ENCODE results near the gene MPV17L2. TPM values are rescaled to one million over a fixed set of nuclear protein-coding genes. Genes with fewer than 3 reads are reported as not detected.

MPV17L2 gene
- polyA plus RNA-seq, 2 of the 4 experiments (the other 2 are of a cell fraction), result 8.3 to 13.9 TPM

GRCh38 chr19:18202778-18203407 lies 9.9 kb downstream of the MPV17L2 start (continued):
- TF ChIP-seq FOSL2 (IDR thresholded peaks at IDR 0.05) (no peak), FOSL2 (CRISPR knock-in tag; IDR thresholded peaks at IDR 0.05) (no peak), SMC3 (IDR thresholded peaks at IDR 0.05) (peak; percentile 37; the same call in 1 of the 3 replicates), KDM1A (IDR thresholded peaks at IDR 0.05; ENCODE audit: low read depth) (no peak)

GRCh38 chr19:18203408-18203862 lies 10.4 kb downstream of the MPV17L2 start:
- ChIA-PET CTCF (interaction anchor here (0.8 to 8.9 kb wide), 4 partner anchors 11 to 208 kb away, joined by 3 to 86 read pairs (median 12); partner anchors contain the start of gene MPV17L2), POLR2A (interaction anchor here (1.0 to 2.0 kb wide), 5 partner anchors 11 to 183 kb away, joined by 3 to 14 read pairs (median 5); partner anchors contain the start of genes GDF15, JUND and MPV17L2)
- H3K4me1 ChIP-seq, result peaks cover 10% of the 10 kb centered on the region; the same call in 2 of the 3 replicates
- peak overlapping the region; percentile 84 for H3K4me2 ChIP-seq
- H3K4me3 ChIP-seq, result peak overlapping the region; percentile 57
- ATAC-seq (peak; percentile 33 to 36), FAIRE-seq (no peak), DNase-seq (ENCODE audit: low read depth in 1 of 2, low spot score in 1 of 2) (no peak)
- WGBS (ENCODE audit: missing lambda C conversion rate), result 0% methylated on average over 6 of the region's 38 CpGs
- TF ChIP-seq RCOR1 (IDR thresholded peaks at IDR 0.05; ENCODE audit: low read depth, low read length) (no peak), MAFK (IDR thresholded peaks at IDR 0.05; ENCODE audit: partially characterized antibody) (no peak), ZSCAN20 (CRISPR knock-in tag; IDR thresholded peaks at IDR 0.05) (no peak), GATA3 (IDR thresholded peaks at IDR 0.05; ENCODE audit: borderline replicate concordance) (no peak)
- H3K9me3 ChIP-seq, result no peaks in the 10 kb centered on the region
- H3K27ac ChIP-seq, result peak overlapping the region in 1 of 2 experiments; percentile 73; a peak in 3 of 6 replicates

GRCh38 chr19:18203863-18204393 lies 10.9 kb downstream of the MPV17L2 start, which contains the start of gene RAB3A:
Gene RAB3A (minus strand): TSS chr19:18204042. CDS start chr19:18202740, 1,302 bp downstream.
- peak within 1 kb of the TSS; percentile 57 for H3K4me3 ChIP-seq
- no peak for TF ChIP-seq FOSB (CRISPR knock-in tag; IDR thresholded peaks at IDR 0.05)
- TF ChIP-seq FOSL2 (IDR thresholded peaks at IDR 0.05), result no peak
- no peak for TF ChIP-seq FOSL2 (CRISPR knock-in tag; IDR thresholded peaks at IDR 0.05)
- TF ChIP-seq EP300 (IDR thresholded peaks at IDR 0.05), result no peak
- no peak for TF ChIP-seq HOXB5 (CRISPR knock-in tag; IDR thresholded peaks at IDR 0.05)
- TF ChIP-seq CBX2 (IDR thresholded peaks at IDR 0.05; ENCODE audit: borderline replicate concordance, low read depth), result no peak
- TF ChIP-seq USF2 (IDR thresholded peaks at IDR 0.05), result 0 out of 2 replicates have a peak, but pooled peaks have one; percentile 3
- no peak for TF ChIP-seq HDAC2 (IDR thresholded peaks at IDR 0.05)
- TF ChIP-seq CEBPB (IDR thresholded peaks at IDR 0.05), result no peak
- peak; percentile 98 for TF ChIP-seq PBX3 (IDR thresholded peaks at IDR 0.05)
- FAIRE-seq (no peak), DNase-seq (ENCODE audit: low read depth in 1 of 2, low spot score in 1 of 2) (peak; percentile 92 to 100), ATAC-seq (peak; percentile 93 to 96)
- H3K4me1 ChIP-seq, result peaks cover 10% of the 10 kb centered on the region; the same call in 2 of the 3 replicates
- POLR2A ChIA-PET, result interaction anchor here (1.0 to 2.0 kb wide), 6 partner anchors 9 to 182 kb away, joined by 3 to 14 read pairs (median 5); partner anchors contain the start of genes GDF15, JUND and MPV17L2
- CTCF ChIA-PET, result interaction anchor here (0.6 to 8.9 kb wide), 6 partner anchors 11 to 207 kb away, joined by 3 to 86 read pairs (median 4); partner anchors contain the start of gene MPV17L2
- peak within 1 kb of the TSS; percentile 95 for H3K4me2 ChIP-seq
- no peaks in the 10 kb centered on the region for H3K9me3 ChIP-seq
- no CpG with 5 or more reads among the region's 50 CpGs for WGBS (ENCODE audit: missing lambda C conversion rate)
- peak within 1 kb of the TSS; percentile 78 to 87 for H3K27ac ChIP-seq

GRCh38 chr19:18204394-18205199 lies 11.6 kb downstream of the MPV17L2 start:
- Histone ChIP-seq H3K9me3 (no peaks in the 10 kb centered on the region), H3K27ac (peak overlapping the region; percentile 78 to 87), H3K4me2 (peak overlapping the region; percentile 95), H3K4me3 (peak overlapping the region; percentile 57), H3K4me1 (peaks cover 10% of the 10 kb centered on the region; the same call in 2 of the 3 replicates)
- WGBS (ENCODE audit: missing lambda C conversion rate), result 2% methylated on average over 17 of the region's 22 CpGs
- ATAC-seq (peak; percentile 35 to 47), DNase-seq (ENCODE audit: low read depth in 1 of 2, low spot score in 1 of 2) (no peak), FAIRE-seq (no peak)
- ChIA-PET POLR2A (interaction anchor here (1.0 to 2.0 kb wide), 6 partner anchors 10 to 181 kb away, joined by 3 to 14 read pairs (median 5); partner anchors contain the start of genes GDF15, JUND and MPV17L2), CTCF (interaction anchor here (0.6 to 8.9 kb wide), 6 partner anchors 13 to 98 kb away, joined by 3 to 86 read pairs (median 4); a partner anchor contains a TSS)
- TF ChIP-seq ESRRA (IDR thresholded peaks at IDR 0.05; ENCODE audit: borderline replicate concordance, low read length), result no peak
- no peak for TF ChIP-seq TP53 (CRISPR knock-in tag; IDR thresholded peaks at IDR 0.05)
- TF ChIP-seq PHF8 (IDR thresholded peaks at IDR 0.05; ENCODE audit: borderline replicate concordance, low read depth), result 0 out of 2 replicates have a peak, but pooled peaks have one; percentile 42
- TF ChIP-seq KDM5A (IDR thresholded peaks at IDR 0.05), result no peak

Measured in A549 (cell line).